ENCODE results near the gene GYS1. TPM values are rescaled to one million over a fixed set of nuclear protein-coding genes. Genes with fewer than 3 reads are reported as not detected.

The GYS1 gene
- total and polyA plus RNA-seq, 10 of the 15 experiments (the other 5 are each of a cell fraction or from before 2014, with no cell fraction given): 3.7 to 62.0 (median 37.3) TPM

- in situ Hi-C loops (cut with MboI): no loop called here
These were observed 902 bp upstream of the GYS1 start for GRCh38 chr19:48994035-48994386.

More at GRCh38 chr19:48994035-48994386, 902 bp upstream of the GYS1 start:
- TF ChIP-seq WRNIP1 (IDR thresholded peaks at IDR 0.05; ENCODE audit: borderline replicate concordance, low read depth, low read length): 0 out of 2 replicates have a peak, but pooled peaks have one; percentile 21
- TF ChIP-seq E4F1 (IDR thresholded peaks at IDR 0.05; ENCODE audit: borderline replicate concordance, partially characterized antibody): no peak
- Histone ChIP-seq H3K27me3 (replicated peaks in 1 of 2; ENCODE audit: control insufficient read depth in 2 of 2, insufficient read depth in 2 of 2, low read length in 1 of 2) (no peaks in the 10 kb centered on the region), H3K27ac (ENCODE audit: control insufficient read depth, insufficient read depth) (peak overlapping the region; percentile 73), H3K9me3 (replicated peaks; ENCODE audit: control insufficient read depth, insufficient read depth, low read length) (no peaks in the 10 kb centered on the region), H3K36me3 (ENCODE audit: control insufficient read depth in 2 of 2, insufficient read depth in 2 of 2, low read length in 1 of 2) (peaks cover 0 to 2% of the 10 kb centered on the region in 2 experiments; a peak in 3 of 4 replicates), H3K4me3 (peak overlapping the region; percentile 74), H3K9ac (ENCODE audit: control insufficient read depth, insufficient read depth, low read length) (peak overlapping the region; percentile 90), H3K4me2 (ENCODE audit: control insufficient read depth, insufficient read depth) (peak overlapping the region; percentile 46), H3K4me1 (ENCODE audit: control insufficient read depth, insufficient read depth, low read length) (peaks cover 3% of the 10 kb centered on the region), H3K79me2 (ENCODE audit: control insufficient read depth, insufficient read depth, low read length) (peaks cover 53% of the 10 kb centered on the region), H4K20me1 (ENCODE audit: control insufficient read depth, insufficient read depth) (no peaks in the 10 kb centered on the region), H2AFZ (ENCODE audit: control insufficient read depth, low read depth, low read length) (peak overlapping the region; percentile 86)
- 2% methylated on average over 12 of the region's 13 CpGs for WGBS (ENCODE audit: insufficient coverage, insufficient replicate concordance, low lambda C conversion rate, missing lambda C conversion rate)
- ChIA-PET SMC1A (ENCODE audit: uncharacterized antibody, unreplicated experiment) (interaction anchor here (0.7 to 1.9 kb wide), 10 partner anchors 14 to 348 kb away, joined by 3 to 11 read pairs (median 5); partner anchors contain the start of genes CA11 and FTL), CTCF (interaction anchor here (0.8 to 4.0 kb wide), 29 partner anchors 8 to 372 kb away, joined by 3 to 55 read pairs (median 6); partner anchors contain the start of genes CA11, CGB2, HSD17B14 and LHB), RAD21 (ENCODE audit: unreplicated experiment) (interaction anchor here (1.0 to 2.4 kb wide), 18 partner anchors 15 to 646 kb away, joined by 3 to 17 read pairs (median 6); partner anchors contain the start of genes BCAT2, CGB2, FTL and HSD17B14), POLR2A (interaction anchor here (0.5 to 3.6 kb wide), 23 partner anchors 11 to 1467 kb away, joined by 3 to 41 read pairs (median 4); partner anchors contain the start of genes BAX, CD37, FTL and PPP1R15A)
- intact Hi-C loops (cut with micrococcal nuclease; ENCODE audit: unreplicated experiment): no loop called here
- TSS peak; percentile 78 for BruUV-seq (replicated peaks)
- DNase-seq (ENCODE audit: low read depth, low spot score): no peak
- FAIRE-seq: no peak
- ATAC-seq: no peak

Measured in GM12878 (cell line).